Immature natural killer cell (primary cell): ENCODE results near the gene NKIRAS1. TPM values are rescaled to one million over a fixed set of nuclear protein-coding genes. Genes with fewer than 3 reads are reported as not detected.
"Not testable (repeated sequence)": the region's sequence is repeated elsewhere in the genome, so short reads cannot be mapped to it uniquely, and the experiment has no call there.

Source experiments
- DNase-seq, 3 donors: peaks; one replicate each; pipeline ENCODE4 v3.0.0; 2022; ENCODE audit warnings: mixed read lengths in 1 of 3
- H3K27ac Mint-ChIP-seq, 6 donors: one replicate each; pipeline ENCODE4 v1.8.0; 2020; ENCODE audit warnings: mixed read lengths in 6 of 6, mild to moderate bottlenecking in 5 of 6, inconsistent platforms in 4 of 6, moderate library complexity in 3 of 6
- H3K27me3 Mint-ChIP-seq, 3 donors: one replicate each; pipeline ENCODE4 v1.8.0; 2020 to 2021; ENCODE audit warnings: low read depth in 3 of 3, mild to moderate bottlenecking in 3 of 3, mixed read lengths in 3 of 3, moderate library complexity in 3 of 3, inconsistent platforms in 1 of 3
- H3K36me3 Mint-ChIP-seq, 3 donors: one replicate each; pipeline ENCODE4 v1.8.0; 2020; ENCODE audit warnings: mixed read lengths in 3 of 3, inconsistent platforms in 2 of 3, mild to moderate bottlenecking in 2 of 3
- H3K4me1 Mint-ChIP-seq, 2 donors: one replicate each; pipeline ENCODE4 v1.8.0; 2020; ENCODE audit warnings: inconsistent platforms in 2 of 2, mild to moderate bottlenecking in 2 of 2, mixed read lengths in 2 of 2, moderate library complexity in 1 of 2
- H3K4me3 Mint-ChIP-seq, 5 donors: one replicate each; pipeline ENCODE4 v1.8.0; 2020; ENCODE audit warnings: mild to moderate bottlenecking in 5 of 5, mixed read lengths in 5 of 5, inconsistent platforms in 3 of 5, moderate library complexity in 3 of 5
- H3K9me3 Mint-ChIP-seq, 6 donors: one replicate each; pipeline ENCODE4 v1.8.0; 2020; ENCODE audit warnings: mild to moderate bottlenecking in 6 of 6, mixed read lengths in 6 of 6, inconsistent platforms in 4 of 6, moderate library complexity in 3 of 6
- polyA plus RNA-seq, 3 donors: library from polyadenylated mRNA; unstranded; fragments of 300-500 nt; fragmentation: Illumina TruSeq; gene quantifications; one replicate each; pipeline ENCODE4 v1.2.3, GENCODE V29; 2021

Gene NKIRAS1
- polyA plus RNA-seq, 3 donors from 2014 or later: 2.1 to 4.7 (median 4.0) TPM

- peaks cover 26 to 31% of the 10 kb centered on the region in 2 donors for H3K4me1 Mint-ChIP-seq
- H3K9me3 Mint-ChIP-seq: no peaks in the 10 kb centered on the region
- H3K4me3 Mint-ChIP-seq: no peak overlapping the region
- no peak for DNase-seq
- H3K27ac Mint-ChIP-seq: no peak overlapping the region
- peaks cover 8 to 13% (median 10%) of the 10 kb centered on the region in 3 donors for H3K36me3 Mint-ChIP-seq
- peaks cover 12 to 21% (median 20%) of the 10 kb centered on the region in 3 donors for H3K27me3 Mint-ChIP-seq
These were observed 3.6 kb downstream of the NKIRAS1 start for GRCh38 chr3:23913182-23913581.

GRCh38 chr3:23912335-23912734 lies 4.5 kb downstream of the NKIRAS1 start:
- DNase-seq, H3K9me3 Mint-ChIP-seq, H3K27ac Mint-ChIP-seq, H3K4me3 Mint-ChIP-seq: not testable (repeated sequence)
- Mint-ChIP-seq H3K27me3 (peaks cover 6 to 15% (median 14%) of the 10 kb centered on the region in 3 donors), H3K36me3 (peaks cover 2 to 12% (median 4%) of the 10 kb centered on the region in 3 donors), H3K4me1 (peaks cover 18 to 23% of the 10 kb centered on the region in 2 donors)

GRCh38 chr3:23911397-23911796 lies 5.4 kb downstream of the NKIRAS1 start:
- no peak for DNase-seq
- no peak overlapping the region for H3K27ac Mint-ChIP-seq
- H3K4me1 Mint-ChIP-seq: peaks cover 10 to 15% of the 10 kb centered on the region in 2 donors
- H3K4me3 Mint-ChIP-seq: no peak overlapping the region
- peaks cover 0 to 7% (median 7%) of the 10 kb centered on the region in 3 donors for H3K27me3 Mint-ChIP-seq
- H3K36me3 Mint-ChIP-seq: peaks cover 2 to 16% (median 4%) of the 10 kb centered on the region in 3 donors
- H3K9me3 Mint-ChIP-seq: no peaks in the 10 kb centered on the region

GRCh38 chr3:23909341-23909740 lies 7.4 kb downstream of the NKIRAS1 start:
- Mint-ChIP-seq H3K4me1 (no peaks in the 10 kb centered on the region), H3K9me3 (no peaks in the 10 kb centered on the region), H3K27me3 (peaks cover 0 to 1% (median 0%) of the 10 kb centered on the region in 3 donors), H3K4me3 (no peak overlapping the region), H3K36me3 (peaks cover 2 to 16% (median 4%) of the 10 kb centered on the region in 3 donors), H3K27ac (no peak overlapping the region)
- no peak for DNase-seq

GRCh38 chr3:23904545-23904944 lies 12.2 kb downstream of the NKIRAS1 start:
- H3K27me3 Mint-ChIP-seq: peaks cover 0 to 1% (median 1%) of the 10 kb centered on the region in 3 donors
- H3K36me3 Mint-ChIP-seq: peaks cover 1 to 25% (median 15%) of the 10 kb centered on the region in 3 donors
- H3K27ac Mint-ChIP-seq: no peak overlapping the region
- DNase-seq: no peak
- no peaks in the 10 kb centered on the region for H3K4me1 Mint-ChIP-seq
- no peaks in the 10 kb centered on the region for H3K9me3 Mint-ChIP-seq
- H3K4me3 Mint-ChIP-seq: no peak overlapping the region

- H3K27me3 Mint-ChIP-seq: peaks cover 0 to 3% (median 3%) of the 10 kb centered on the region in 3 donors
- peaks cover 8 to 26% (median 22%) of the 10 kb centered on the region in 3 donors for H3K36me3 Mint-ChIP-seq
- no peaks in the 10 kb centered on the region for H3K4me1 Mint-ChIP-seq
- DNase-seq: no peak
- no peak overlapping the region for H3K4me3 Mint-ChIP-seq
- no peak overlapping the region for H3K27ac Mint-ChIP-seq
- H3K9me3 Mint-ChIP-seq: no peaks in the 10 kb centered on the region
These were observed 16.0 kb downstream of the NKIRAS1 start for GRCh38 chr3:23900744-23901143.

- Mint-ChIP-seq H3K4me3 (no peak overlapping the region), H3K27me3 (peaks cover 0 to 6% (median 3%) of the 10 kb centered on the region in 3 donors), H3K36me3 (peaks cover 11 to 21% (median 17%) of the 10 kb centered on the region in 3 donors), H3K27ac (no peak overlapping the region), H3K9me3 (no peaks in the 10 kb centered on the region), H3K4me1 (no peaks in the 10 kb centered on the region)
- no peak for DNase-seq
These were observed 21.6 kb downstream of the NKIRAS1 start for GRCh38 chr3:23895181-23895580.

GRCh38 chr3:23894254-23895061 lies 22.3 kb downstream of the NKIRAS1 start:
- H3K27ac Mint-ChIP-seq: peak overlapping the region in 2 of 6 donors; percentile 16 to 25
- no peak overlapping the region for H3K4me3 Mint-ChIP-seq
- no peaks in the 10 kb centered on the region for H3K9me3 Mint-ChIP-seq
- H3K36me3 Mint-ChIP-seq: peaks cover 10 to 23% (median 15%) of the 10 kb centered on the region in 3 donors
- H3K27me3 Mint-ChIP-seq: peaks cover 0 to 6% (median 2%) of the 10 kb centered on the region in 3 donors
- DNase-seq: no peak
- no peaks in the 10 kb centered on the region for H3K4me1 Mint-ChIP-seq

- H3K9me3 Mint-ChIP-seq: no peaks in the 10 kb centered on the region
- H3K4me1 Mint-ChIP-seq: peaks cover 0 to 2% of the 10 kb centered on the region in 2 donors
- DNase-seq: no peak
- H3K27ac Mint-ChIP-seq: no peak overlapping the region
- peaks cover 4 to 11% (median 8%) of the 10 kb centered on the region in 3 donors for H3K36me3 Mint-ChIP-seq
- no peak overlapping the region for H3K4me3 Mint-ChIP-seq
- peaks cover 0 to 4% (median 0%) of the 10 kb centered on the region in 3 donors for H3K27me3 Mint-ChIP-seq
These were observed 26.8 kb downstream of the NKIRAS1 start for GRCh38 chr3:23889950-23890349.

- no peak for DNase-seq
- H3K36me3 Mint-ChIP-seq: peaks cover 4 to 7% (median 4%) of the 10 kb centered on the region in 3 donors
- peaks cover 0 to 3% (median 0%) of the 10 kb centered on the region in 3 donors for H3K27me3 Mint-ChIP-seq
- H3K4me1 Mint-ChIP-seq: peaks cover 0 to 2% of the 10 kb centered on the region in 2 donors
- no peaks in the 10 kb centered on the region for H3K9me3 Mint-ChIP-seq
- H3K4me3 Mint-ChIP-seq: no peak overlapping the region
- H3K27ac Mint-ChIP-seq: no peak overlapping the region
These were observed 27.4 kb downstream of the NKIRAS1 start for GRCh38 chr3:23889386-23889785.

- DNase-seq: peak; percentile 21 to 27 (median 22)
- peaks cover 0 to 2% of the 10 kb centered on the region in 2 donors for H3K4me1 Mint-ChIP-seq
- H3K27ac Mint-ChIP-seq: peak overlapping the region in 2 of 6 donors; percentile 7 to 41
- H3K4me3 Mint-ChIP-seq: no peak overlapping the region
- H3K27me3 Mint-ChIP-seq: peaks cover 0 to 2% (median 0%) of the 10 kb centered on the region in 3 donors
- no peaks in the 10 kb centered on the region for H3K9me3 Mint-ChIP-seq
- H3K36me3 Mint-ChIP-seq: peaks cover 0 to 6% (median 4%) of the 10 kb centered on the region in 3 donors
These were observed 28.1 kb downstream of the NKIRAS1 start for GRCh38 chr3:23888617-23889228.

GRCh38 chr3:23886311-23886710 lies 30.5 kb downstream of the NKIRAS1 start:
- H3K27me3 Mint-ChIP-seq: peaks cover 0 to 2% (median 0%) of the 10 kb centered on the region in 3 donors
- H3K4me3 Mint-ChIP-seq: no peak overlapping the region
- H3K27ac Mint-ChIP-seq: peak overlapping the region in 1 of 6 donors; percentile 0
- H3K36me3 Mint-ChIP-seq: peaks cover 0 to 6% (median 4%) of the 10 kb centered on the region in 3 donors
- DNase-seq: no peak
- H3K9me3 Mint-ChIP-seq: no peaks in the 10 kb centered on the region
- peaks cover 11 to 15% of the 10 kb centered on the region in 2 donors for H3K4me1 Mint-ChIP-seq

GRCh38 chr3:23885210-23885609 lies 31.6 kb downstream of the NKIRAS1 start:
- Mint-ChIP-seq H3K9me3 (no peaks in the 10 kb centered on the region), H3K27me3 (peaks cover 0 to 2% (median 0%) of the 10 kb centered on the region in 3 donors), H3K4me3 (no peak overlapping the region), H3K27ac (no peak overlapping the region), H3K36me3 (peaks cover 0 to 3% (median under 1%) of the 10 kb centered on the region in 3 donors), H3K4me1 (peaks cover 22 to 25% of the 10 kb centered on the region in 2 donors)
- DNase-seq: no peak

- no peaks in the 10 kb centered on the region for H3K36me3 Mint-ChIP-seq
- H3K27ac Mint-ChIP-seq: no peak overlapping the region
- peaks cover 0 to 2% (median 0%) of the 10 kb centered on the region in 3 donors for H3K27me3 Mint-ChIP-seq
- H3K4me1 Mint-ChIP-seq: peaks cover 22 to 25% of the 10 kb centered on the region in 2 donors
- no peak for DNase-seq
- no peak overlapping the region for H3K4me3 Mint-ChIP-seq
- no peaks in the 10 kb centered on the region for H3K9me3 Mint-ChIP-seq
These were observed 32.3 kb downstream of the NKIRAS1 start for GRCh38 chr3:23884481-23884880.
